K562 (cell line): ENCODE results near the gene NRXN3. TPM values are rescaled to one million over a fixed set of nuclear protein-coding genes. Genes with fewer than 3 reads are reported as not detected.

Source experiments
- ATAC-seq: fragments of 200-7000 bp; cut with Tn5 transposase; 3 replicates; pipeline ENCODE4 v1.9.1; 2020; ENCODE audit warnings: moderate library complexity
- BruUV-seq: library from RNA; stranded (reverse); fragments of 400-500 nt; replicated peaks from 2 replicates; lab custom pipeline; 2021; lab: Mats Ljungman, UMichigan
- CTCF ChIA-PET: fragments of 300-600 bp; formaldehyde crosslinking; extraction: SDS; loops from one replicate; lab custom pipeline; 2021; ENCODE audit warnings: low intra/inter-chr PET ratio; lab: Yijun Ruan, JAX
- POLR2A ChIA-PET: fragments of 300-600, 350-650 bp; sonication (Branson Sonifier 250); formaldehyde crosslinking; extraction: SDS; loops from one replicate; lab custom pipeline; 2021; ENCODE audit warnings: antibody characterized with exemption, inconsistent platforms; lab: Yijun Ruan, JAX
- DNase-seq, 4 experiments: peaks; one replicate each; pipeline versions ENCODE4 v3.0.0 to v3.0.0-alpha.2; 2011 to 2018; ENCODE audit warnings: low spot score in 3 of 4, mixed read lengths in 3 of 4; ENCODE audit errors: extremely low read depth in 1 of 4
- FAIRE-seq: peaks from 2 replicates; lab custom pipeline; 2011; peaks lifted over from hg19 to GRCh38; lab: Jason Lieb, UNC
- H2AFZ ChIP-seq: 2 replicates; pipeline ENCODE4 v1.6.0; 2011; ENCODE audit warnings: low read depth, low read length, control low read depth, inconsistent platforms
- H3K27ac ChIP-seq: fragments of 200-600 bp; 3 replicates; pipeline ENCODE4 v1.8.0; 2011; ENCODE audit warnings: low read depth, mild to moderate bottlenecking, control low read depth, inconsistent platforms, low read length, moderate library complexity, mixed read lengths; ENCODE audit errors: extremely low read depth
- H3K27me3 ChIP-seq, 2 experiments: fragments of 300-600 bp in 1 of 2; 2 replicates in 1 of 2; 3 replicates in 1 of 2; pipeline versions ENCODE4 v1.6.0 to v1.8.0; 2011; ENCODE audit warnings: inconsistent platforms in 2 of 2, low read length in 2 of 2, mild to moderate bottlenecking in 1 of 2, mixed read lengths in 1 of 2, moderate library complexity in 1 of 2; ENCODE audit not compliant: control insufficient read depth in 2 of 2, insufficient read depth in 2 of 2
- H3K36me3 ChIP-seq: fragments of 300-600 bp; 3 replicates; pipeline ENCODE4 v1.8.0; 2011; ENCODE audit warnings: mild to moderate bottlenecking, low read length, inconsistent platforms; ENCODE audit not compliant: control insufficient read depth, insufficient read depth
- H3K4me1 ChIP-seq, 2 experiments: fragments of 200-600 bp in 1 of 2; replicated peaks in 1 of 2; 2 replicates in 1 of 2; 3 replicates in 1 of 2; pipeline versions ENCODE4 v1.5.1 to v1.8.0; 2011; ENCODE audit warnings: inconsistent platforms in 2 of 2, low read length in 2 of 2, mild to moderate bottlenecking in 1 of 2, mixed read lengths in 1 of 2, moderate library complexity in 1 of 2; ENCODE audit not compliant: control insufficient read depth in 2 of 2, insufficient read depth in 2 of 2
- H3K4me2 ChIP-seq: 2 replicates; pipeline ENCODE4 v1.6.1; 2011; ENCODE audit warnings: low read length, control low read depth, inconsistent platforms, mixed read lengths; ENCODE audit not compliant: insufficient read depth
- H3K4me3 ChIP-seq: fragments of 200-600 bp; sonication (generic), shearing (Covaris generic); 2 replicates; pipeline ENCODE4 v1.5.1; 2016; ENCODE audit warnings: control low read depth, inconsistent platforms
- H3K79me2 ChIP-seq: fragments of 200-600 bp; 3 replicates; pipeline ENCODE4 v1.8.0; 2011; ENCODE audit warnings: low read length, inconsistent platforms; ENCODE audit not compliant: control insufficient read depth, insufficient read depth
- H3K9ac ChIP-seq, 2 experiments: 2 replicates each; pipeline versions ENCODE4 v1.6.0 to v1.6.1; 2011; ENCODE audit warnings: low read depth in 2 of 2, low read length in 2 of 2, control low read depth in 1 of 2, inconsistent platforms in 1 of 2, mild to moderate bottlenecking in 1 of 2, mixed read lengths in 1 of 2; ENCODE audit not compliant: insufficient read depth in 1 of 2
- H3K9me1 ChIP-seq: one replicate; pipeline ENCODE4 v1.6.0; 2011; ENCODE audit warnings: inconsistent platforms, mild to moderate bottlenecking, low read length, moderate library complexity; ENCODE audit not compliant: control insufficient read depth, insufficient read depth
- H3K9me3 ChIP-seq: replicated peaks from 2 replicates; pipeline ENCODE4 v1.5.1; 2011; ENCODE audit warnings: low read depth, low read length, inconsistent platforms; ENCODE audit not compliant: control insufficient read depth, insufficient read depth
- H4K20me1 ChIP-seq: replicated peaks from 2 replicates; pipeline ENCODE4 v1.6.1; 2011; ENCODE audit warnings: low read length, inconsistent platforms, mixed read lengths; ENCODE audit not compliant: control insufficient read depth, insufficient read depth
- ARID3A ChIP-seq: IDR thresholded peaks from 2 replicates; pipeline ENCODE4 v1.6.1; 2012; ENCODE audit warnings: low read depth, low read length, improper control_type of control experiment, borderline replicate concordance
- CBFA2T2 ChIP-seq: fragments of 450-650 bp; conservative IDR thresholded peaks from 2 replicates; pipeline ENCODE4 v1.6.1; 2017; ENCODE audit warnings: mild to moderate bottlenecking
- POLR2G ChIP-seq: fragments of 200-400 bp; formaldehyde crosslinking; IDR thresholded peaks from 2 replicates; pipeline ENCODE4 v1.6.1; 2017; ENCODE audit warnings: low read depth, mild to moderate bottlenecking, antibody characterized with exemption, low read length, moderate library complexity
- WGBS: fragments of 100-300 bp; shearing (Covaris generic); methylation state at CpG from one replicate; pipeline ENCODE4 v1.1.6; 2016; ENCODE audit warnings: low coverage, mixed read lengths; ENCODE audit not compliant: insufficient coverage; ENCODE audit errors: missing lambda C conversion rate; 5-methylcytosine and 5-hydroxymethylcytosine counted together
- in situ Hi-C: fragments of 300-500 bp; cut with MboI; formaldehyde crosslinking; loops from 4 replicates; pipeline ENCODE4 v1.15.0; 2018; ENCODE audit warnings: inconsistent platforms, mixed read lengths
- intact Hi-C: fragments of 100-400 bp; cut with micrococcal nuclease; formaldehyde crosslinking; loops from 2 replicates; pipeline ENCODE4 v1.14.2; 2022
- polyA plus RNA-seq, 8 experiments: library from polyadenylated mRNA; depleted of rRNA in 4 of 8; stranded (reverse) in 5 of 8; unstranded in 3 of 8; fragments of >200 nt; fragmentation: Nextera tagmentation in 2 of 8; fragmentation: Illumina TruSeq in 1 of 8; extraction: Ambion mirVana in 2 of 8; extraction: Trizol in 1 of 8; gene quantifications; 2 replicates each; pipeline versions ENCODE4 v1.2.1 to v1.2.3, GENCODE V29; 2011 to 2014; ENCODE audit warnings: inconsistent platforms in 1 of 8, missing spikeins in 1 of 8
- total RNA-seq, 7 experiments: library from RNA; depleted of rRNA in 6 of 7; stranded (reverse); fragments of >200 nt in 6 of 7; fragmentation: Illumina TruSeq in 2 of 7; extraction: Trizol in 2 of 7; gene quantifications; 2 replicates each; pipeline versions ENCODE4 v1.2.1 to v1.2.3, GENCODE V29; 2011 to 2021; ENCODE audit warnings: low replicate concordance in 1 of 7

Gene NRXN3
- total and polyA plus RNA-seq, 9 of the 15 experiments (the other 6 are each of a cell fraction or from before 2014, with no cell fraction given), result 0.09 TPM; not detected in 8

GRCh38 chr14:79571366-79571765 lies 1401.2 kb downstream of the NRXN3 start (continued):
- TF ChIP-seq ARID3A, result no peak

GRCh38 chr14:79573486-79573885 lies 1403.3 kb downstream of the NRXN3 start:
- Histone ChIP-seq H3K9ac (no peak overlapping the region), H2AFZ (no peak overlapping the region), H3K9me3 (no peaks in the 10 kb centered on the region), H3K9me1 (no peaks in the 10 kb centered on the region), H3K4me3 (no peak overlapping the region), H3K4me1 (no peaks in the 10 kb centered on the region), H3K27me3 (no peaks in the 10 kb centered on the region), H3K79me2 (no peaks in the 10 kb centered on the region), H3K4me2 (no peak overlapping the region), H3K36me3 (no peaks in the 10 kb centered on the region), H4K20me1 (no peaks in the 10 kb centered on the region), H3K27ac (no peak overlapping the region)
- in situ Hi-C loops, result no loop called here
- 0% methylated on average over 2 of the region's 2 CpGs for WGBS
- TF ChIP-seq POLR2G, result no peak
- no peak for TF ChIP-seq CBFA2T2
- ChIA-PET CTCF (no interaction called here), POLR2A (no interaction called here)
- FAIRE-seq (no peak), ATAC-seq (no peak), DNase-seq (no peak)
- intact Hi-C loops, result no loop called here
- BruUV-seq, result no TSS peak
